ENCODE data around the gene GLOD5.
A peak's percentile ranks its signal among the peaks of the same experiment; 100 is the strongest.

Gene GLOD5

GRCh38 chrX:48754238-48754637 is 7.3 kb upstream of the GLOD5 start:
- no peak for DNase-seq

DNA sequence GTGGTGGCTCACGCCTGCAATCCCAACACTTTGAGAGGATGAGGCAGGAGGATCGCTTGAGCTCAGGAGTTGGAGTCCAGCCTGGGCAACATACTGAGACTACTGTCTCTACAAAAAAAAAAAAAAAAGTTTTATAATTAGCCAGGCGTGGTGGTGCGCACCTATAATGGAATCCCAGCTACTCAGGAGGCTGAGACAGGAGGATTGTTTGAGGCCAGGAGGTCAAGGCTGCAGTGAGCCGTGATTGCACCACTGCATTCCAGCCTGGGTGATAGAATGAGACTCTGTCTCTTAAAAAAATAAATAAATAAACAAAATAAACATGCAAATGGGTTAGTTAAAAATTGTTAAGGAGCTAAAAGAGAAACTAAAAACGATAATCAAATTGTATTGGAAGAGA is 7.7 kb downstream of the GLOD5 start:
- DNase-seq, result no peak

DNA sequence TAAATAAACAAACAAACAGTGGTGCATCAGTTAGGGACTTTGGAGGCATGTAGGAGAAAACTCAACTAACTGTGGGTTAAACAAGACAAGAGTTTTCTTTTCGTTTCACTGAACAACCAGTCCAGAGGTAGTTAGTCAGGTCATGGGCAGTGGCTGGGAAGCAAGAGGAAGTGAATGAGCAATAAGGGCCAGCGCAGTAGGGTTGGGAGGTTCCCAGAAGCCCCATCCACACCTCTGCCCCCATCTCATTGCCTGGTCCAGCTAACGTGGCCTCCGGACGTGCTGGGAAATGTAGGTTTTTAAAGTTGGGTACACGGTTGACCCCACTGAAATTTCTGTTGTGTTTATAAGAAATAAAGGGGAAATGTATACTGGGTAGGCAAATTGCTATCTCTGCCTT is 8.7 kb downstream of the GLOD5 start:
- no peak for DNase-seq

DNA sequence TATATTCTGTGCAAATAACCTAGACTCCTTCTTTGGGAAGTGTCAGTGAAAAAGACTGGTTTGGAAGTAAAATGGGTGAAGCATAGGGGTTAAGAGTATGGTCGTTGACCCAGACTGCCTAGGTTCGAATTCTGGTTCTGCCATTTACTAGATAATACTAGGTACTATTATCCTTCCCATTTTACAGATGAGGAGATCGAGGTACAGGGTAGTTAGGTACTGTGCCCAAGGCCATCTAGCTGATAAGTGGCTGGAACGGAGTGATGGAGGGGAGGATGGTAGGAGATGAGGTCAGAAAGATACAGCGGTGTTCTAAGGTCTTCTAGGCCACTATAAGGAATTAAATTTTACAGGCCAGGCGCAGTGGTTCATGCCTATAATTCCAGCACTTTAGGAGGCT is 11.1 kb downstream of the GLOD5 start:
- DNase-seq, result no peak

GRCh38 chrX:48776818-48777439 is 15.4 kb downstream of the GLOD5 start:
- DNase-seq, result no peak

- no peak for DNase-seq
These were observed 17.9 kb downstream of the GLOD5 start for GRCh38 chrX:48779399-48779798.

DNA sequence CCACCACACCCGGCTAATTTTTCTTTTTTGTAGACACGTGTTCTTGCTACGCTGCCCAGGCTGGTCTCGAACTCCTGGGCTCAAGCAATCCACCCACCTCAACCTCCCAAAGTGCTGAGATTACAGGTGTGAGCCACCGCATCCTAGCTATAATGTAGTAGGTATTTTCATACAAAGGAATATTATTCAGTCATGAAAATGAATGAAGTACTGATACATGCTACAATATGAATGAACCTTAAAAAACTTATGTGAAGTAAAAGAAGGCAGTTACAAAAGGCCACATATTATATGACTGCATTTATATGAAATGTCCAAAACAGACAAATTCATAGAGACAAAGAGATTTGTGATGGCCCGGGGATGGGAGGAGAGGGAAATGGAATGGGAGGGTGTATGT is 20.2 kb downstream of the GLOD5 start:
- no peak for DNase-seq

GRCh38 chrX:48782216-48782615 is 20.7 kb downstream of the GLOD5 start:
- DNase-seq, result no peak

DNA sequence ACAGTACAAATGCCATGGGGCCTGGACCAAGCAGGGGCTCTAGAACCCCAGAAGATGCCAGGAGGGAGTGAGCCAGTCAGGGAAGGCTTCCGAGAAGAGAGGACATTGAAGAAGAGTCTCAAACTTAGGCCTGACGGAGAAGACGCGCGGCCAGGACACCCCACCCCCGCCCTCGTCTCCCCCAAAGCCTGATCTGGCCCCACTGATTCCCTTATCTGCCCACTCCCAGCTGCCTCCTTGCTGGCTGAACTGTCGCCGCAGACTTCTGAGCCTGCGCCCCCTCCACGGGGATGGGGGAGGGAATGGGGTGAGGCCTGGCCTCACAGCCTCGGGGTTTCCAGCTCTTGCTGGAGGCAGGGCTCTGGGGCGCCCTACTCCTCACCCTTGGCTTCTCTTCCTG is 21.2 kb downstream of the GLOD5 start:
- DNase-seq, result no peak

DNA sequence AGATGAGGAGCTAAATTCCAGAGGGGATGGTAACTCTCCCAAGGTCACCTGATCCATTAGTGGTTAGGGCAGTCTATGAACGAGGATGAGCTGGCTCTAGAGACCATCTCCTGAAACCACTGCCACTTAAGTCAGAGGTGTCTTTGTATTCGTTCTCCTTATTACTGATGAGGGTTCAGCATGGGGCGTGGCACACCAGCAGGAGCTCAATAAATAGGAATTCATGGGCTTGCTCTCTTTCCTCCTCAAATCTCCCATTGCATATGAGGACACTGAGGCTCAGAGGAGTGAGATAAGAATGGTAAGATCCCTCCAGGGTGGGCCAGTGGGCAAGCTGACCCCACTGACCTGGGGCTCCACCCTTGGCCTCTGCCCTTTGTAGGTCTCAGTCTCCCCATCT is 23.2 kb downstream of the GLOD5 start:
- no peak for DNase-seq

DNA sequence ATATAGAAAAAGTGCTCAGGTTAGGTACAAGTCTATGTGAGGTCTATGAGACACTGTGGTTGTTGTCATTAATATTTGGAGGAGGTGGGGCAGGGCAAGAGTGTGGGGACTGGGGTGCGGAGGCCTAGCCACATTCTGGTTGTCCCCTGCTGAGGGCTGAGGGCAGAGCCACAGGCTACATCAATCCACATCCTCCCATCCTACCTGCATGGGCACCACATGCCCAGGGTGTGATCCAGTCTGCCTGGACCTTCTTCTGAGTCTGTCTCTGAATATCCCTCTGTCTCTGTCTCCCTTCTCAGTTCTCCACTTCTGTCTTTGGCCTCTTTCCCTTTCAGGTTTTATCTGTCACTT is 23.6 kb downstream of the GLOD5 start:
- no peak for DNase-seq

- no peak for DNase-seq
These were observed 24.1 kb downstream of the GLOD5 start for GRCh38 chrX:48785540-48786214.

DNA sequence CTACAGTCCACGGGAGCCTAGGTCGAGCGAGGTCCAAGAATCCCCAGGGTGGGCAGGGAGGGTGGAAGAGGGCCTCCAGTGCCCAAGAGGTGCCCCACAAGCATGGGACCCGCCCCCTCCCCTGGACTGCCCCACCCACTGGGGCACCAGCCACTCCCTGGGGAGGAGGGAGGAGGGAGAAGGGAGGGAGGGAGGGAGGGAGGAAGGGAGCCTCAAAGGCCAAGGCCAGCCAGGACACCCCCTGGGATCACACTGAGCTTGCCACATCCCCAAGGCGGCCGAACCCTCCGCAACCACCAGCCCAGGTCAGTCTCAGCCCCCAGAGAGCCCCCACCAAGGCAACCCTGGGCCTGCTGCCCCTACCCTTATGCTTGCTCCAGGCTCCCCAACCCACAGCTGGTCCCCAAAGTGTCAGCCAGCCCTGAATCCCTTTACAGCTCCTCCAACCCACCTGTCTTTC is 24.8 kb downstream of the GLOD5 start, which contains the start of gene GATA1:
Gene GATA1, plus strand, starts transcription at position 250 of the 460 bp plus-strand sequence. CDS start 4,520 bp downstream, outside the sequence.
- DNase-seq, result no peak

GRCh38 chrX:48786825-48787504 is 25.4 kb downstream of the GLOD5 start:
- no peak for DNase-seq

DNA sequence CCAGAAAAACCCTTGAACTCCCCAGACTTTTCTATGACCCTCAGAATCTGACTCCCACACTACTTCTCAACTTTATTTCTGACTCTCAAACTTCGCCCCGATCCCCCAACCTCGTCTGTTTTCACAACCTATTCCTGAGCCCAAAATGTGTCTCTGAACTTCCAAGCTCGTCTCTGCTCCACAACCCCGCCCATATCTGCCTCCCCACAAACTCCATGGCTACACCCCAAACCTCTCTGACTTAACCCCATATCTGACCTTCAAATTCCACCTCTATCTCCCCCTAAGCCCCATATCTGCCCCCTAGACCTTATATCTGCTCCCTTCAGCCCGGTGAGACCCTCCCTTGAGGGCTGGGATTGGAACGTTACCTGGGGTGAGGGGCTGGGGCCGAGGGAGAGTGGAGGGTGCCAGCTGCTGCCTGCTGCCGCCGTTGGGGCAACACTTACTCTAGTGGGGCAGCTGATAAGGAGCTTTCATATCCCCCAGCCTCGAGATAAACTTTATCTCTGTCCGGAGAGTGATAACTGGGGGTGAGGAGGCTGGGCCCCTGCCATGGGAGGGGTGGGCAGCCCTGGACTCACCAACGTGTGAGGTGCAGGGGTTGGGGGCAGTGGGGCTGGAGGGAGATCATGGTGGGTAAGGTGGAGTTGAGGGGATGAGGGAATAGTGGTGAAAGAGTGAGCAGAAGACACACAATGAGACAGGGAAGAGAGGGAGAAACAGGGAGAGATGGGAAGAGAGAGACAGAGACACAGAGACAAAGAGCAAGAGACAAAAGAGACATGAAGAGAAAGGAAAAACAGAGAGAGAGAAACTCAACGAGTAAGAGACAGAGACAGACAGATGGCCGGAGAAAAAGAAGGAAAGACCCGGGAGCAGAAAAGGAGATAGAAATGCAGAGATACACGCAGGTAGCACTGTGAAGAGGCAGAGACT is 26.2 kb downstream of the GLOD5 start:
- DNase-seq, result no peak

GRCh38 chrX:48789366-48790220 is 28.0 kb downstream of the GLOD5 start:
- no peak for DNase-seq

DNA sequence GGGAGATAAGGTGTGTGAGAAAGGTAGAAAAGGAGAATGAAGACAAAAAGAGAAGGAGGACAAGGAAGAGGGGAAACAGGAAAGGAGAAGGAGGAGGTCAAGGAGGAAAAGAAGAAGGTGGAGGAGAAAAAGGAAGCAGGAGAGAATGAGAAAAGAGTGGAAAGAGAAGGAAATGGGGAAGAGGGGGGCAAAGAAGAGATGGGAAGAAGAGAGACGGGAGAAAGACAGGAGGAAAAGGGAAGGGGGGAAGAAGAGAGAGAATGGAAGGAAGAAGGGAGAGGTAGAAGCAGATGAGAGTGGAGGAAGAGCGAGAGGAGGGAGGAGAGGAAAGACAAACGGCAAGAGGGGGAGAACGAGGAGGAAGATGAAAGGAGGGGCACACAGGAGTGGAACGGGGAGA is 28.9 kb downstream of the GLOD5 start:
- DNase-seq, result no peak

DNA sequence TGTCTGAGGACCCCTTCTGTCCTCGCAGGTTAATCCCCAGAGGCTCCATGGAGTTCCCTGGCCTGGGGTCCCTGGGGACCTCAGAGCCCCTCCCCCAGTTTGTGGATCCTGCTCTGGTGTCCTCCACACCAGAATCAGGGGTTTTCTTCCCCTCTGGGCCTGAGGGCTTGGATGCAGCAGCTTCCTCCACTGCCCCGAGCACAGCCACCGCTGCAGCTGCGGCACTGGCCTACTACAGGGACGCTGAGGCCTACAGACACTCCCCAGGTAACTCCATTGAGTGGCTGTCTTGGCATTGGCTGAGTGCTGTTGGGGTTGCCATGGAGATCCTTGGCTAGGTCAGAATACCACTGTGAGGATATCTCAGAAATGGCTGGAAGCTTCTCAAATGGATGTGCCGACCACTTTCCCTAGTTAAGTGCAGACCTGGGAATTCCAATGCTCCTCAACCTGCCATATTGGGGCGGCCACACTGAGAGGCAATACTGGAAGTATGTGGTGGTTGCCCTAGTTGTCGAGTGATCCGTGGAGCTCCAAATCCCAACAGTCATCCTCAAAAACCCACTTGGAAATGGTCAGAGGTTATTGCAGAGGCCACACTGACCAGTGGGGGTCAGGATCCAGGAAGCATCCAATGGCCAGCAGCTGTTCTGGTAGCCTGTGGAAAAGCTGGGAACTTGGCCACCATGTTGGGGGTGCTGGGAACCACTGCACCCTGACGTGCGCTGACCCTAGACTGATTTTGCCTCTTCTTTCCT is 29.7 kb downstream of the GLOD5 start:
- DNase-seq, result no peak

- DNase-seq, result no peak
These were observed 30.7 kb downstream of the GLOD5 start for GRCh38 chrX:48792219-48792618.

DNA sequence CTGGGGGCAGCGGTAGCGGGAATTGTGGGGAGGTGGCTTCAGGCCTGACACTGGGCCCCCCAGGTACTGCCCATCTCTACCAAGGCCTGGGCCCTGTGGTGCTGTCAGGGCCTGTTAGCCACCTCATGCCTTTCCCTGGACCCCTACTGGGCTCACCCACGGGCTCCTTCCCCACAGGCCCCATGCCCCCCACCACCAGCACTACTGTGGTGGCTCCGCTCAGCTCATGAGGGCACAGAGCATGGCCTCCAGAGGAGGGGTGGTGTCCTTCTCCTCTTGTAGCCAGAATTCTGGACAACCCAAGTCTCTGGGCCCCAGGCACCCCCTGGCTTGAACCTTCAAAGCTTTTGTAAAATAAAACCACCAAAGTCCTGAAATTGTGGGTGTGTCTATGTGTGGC is 32.4 kb downstream of the GLOD5 start:
- no peak for DNase-seq

- peak in 1 of 4 experiments; percentile 2 for DNase-seq
These were observed 32.9 kb downstream of the GLOD5 start for GRCh38 chrX:48794340-48794910.

Data from suppressor macrophage (primary cell).